SK-N-SH treated with all-trans-retinoic acid at 6 μM for 48 hours (cell line): ENCODE results near the gene AKAP13.

Source experiments
- BACH2 ChIP-seq: fragments of 250-450 bp; sonication (Bioruptor Pico); IDR thresholded peaks from 2 replicates; pipeline ENCODE4 v1.9.0; 2021; ENCODE audit warnings: mild to moderate bottlenecking, borderline replicate concordance
- CREB5 ChIP-seq: fragments of 250-450 bp; sonication (Bioruptor Pico); IDR thresholded peaks from 2 replicates; pipeline ENCODE4 v1.5.1; 2020; ENCODE audit warnings: low read depth, mild to moderate bottlenecking, moderate library complexity
- ISL1 ChIP-seq: fragments of 250-450 bp; sonication (Bioruptor Pico); IDR thresholded peaks from 2 replicates; pipeline ENCODE4 v2.1.2; 2022; ENCODE audit warnings: mild to moderate bottlenecking, moderate library complexity
- PATZ1 ChIP-seq: fragments of 250-450 bp; sonication (Bioruptor Pico); IDR thresholded peaks from 2 replicates; pipeline ENCODE4 v1.8.0; 2020; ENCODE audit warnings: mild to moderate bottlenecking, moderate library complexity, borderline replicate concordance
- ZFP3 ChIP-seq: fragments of 250-450 bp; sonication (Bioruptor Pico); IDR thresholded peaks from 2 replicates; pipeline ENCODE4 v1.5.0; 2020; ENCODE audit warnings: mild to moderate bottlenecking, moderate library complexity
- ZFP30 ChIP-seq: fragments of 450-650 bp; formaldehyde crosslinking; IDR thresholded peaks from 2 replicates; pipeline ENCODE4 v1.5.0; 2022; ENCODE audit warnings: mild to moderate bottlenecking, moderate library complexity
- ZNF70 ChIP-seq: fragments of 450-650 bp; formaldehyde crosslinking; IDR thresholded peaks from 2 replicates; pipeline ENCODE4 v1.5.0; 2020; ENCODE audit warnings: mild to moderate bottlenecking, moderate library complexity

GRCh38 chr15:85580879-85581278 is 200.5 kb downstream of the AKAP13 start:
- TF ChIP-seq PATZ1 (CRISPR knock-in tag) = no peak
- TF ChIP-seq ZFP30 (CRISPR knock-in tag) = no peak
- TF ChIP-seq ZFP3 (CRISPR knock-in tag) = no peak
- TF ChIP-seq ISL1 (CRISPR knock-in tag) = no peak
- TF ChIP-seq BACH2 (CRISPR knock-in tag) = no peak
- TF ChIP-seq ZNF70 (CRISPR knock-in tag) = no peak
- TF ChIP-seq CREB5 (CRISPR knock-in tag) = no peak
